Neural crest cell (in vitro differentiated cells): ENCODE data around the gene CCDC181. TPM values are rescaled to one million over a fixed set of nuclear protein-coding genes. Genes with fewer than 3 reads are reported as not detected.
A peak's percentile ranks its signal among the peaks of the same experiment; 100 is the strongest.

Experiments
- DNase-seq: peaks from one replicate; pipeline ENCODE4 v3.0.0; 2021; ENCODE audit warnings: low read depth, mixed read lengths, low spot score
- H3K27ac Mint-ChIP-seq: one replicate; pipeline ENCODE4 v1.8.0; 2021; ENCODE audit warnings: mild to moderate bottlenecking, mixed read lengths; ENCODE audit not compliant: unreplicated experiment
- H3K27me3 Mint-ChIP-seq: 2 replicates; pipeline ENCODE4 v1.8.0; 2021; ENCODE audit warnings: low read depth, mild to moderate bottlenecking, mixed read lengths
- H3K36me3 Mint-ChIP-seq: 2 replicates; pipeline ENCODE4 v1.8.0; 2021; ENCODE audit warnings: low read depth, mild to moderate bottlenecking, mixed read lengths
- H3K4me1 Mint-ChIP-seq: 2 replicates; pipeline ENCODE4 v1.8.0; 2021; ENCODE audit warnings: mixed read lengths
- H3K4me3 Mint-ChIP-seq: one replicate; pipeline ENCODE4 v1.8.0; 2021; ENCODE audit warnings: mild to moderate bottlenecking, mixed read lengths
- H3K9me3 Mint-ChIP-seq: 2 replicates; pipeline ENCODE4 v1.8.0; 2021; ENCODE audit warnings: mixed read lengths
- CTCF ChIP-seq: fragments of 200-600 bp; sonication (generic); conservative IDR thresholded peaks from 2 replicates; pipeline ENCODE4 v1.5.0; 2021; ENCODE audit warnings: antibody characterized with exemption, mild to moderate bottlenecking
- total RNA-seq: library from RNA; stranded (reverse); gene quantifications from 2 replicates; pipeline ENCODE4 v1.2.1, GENCODE V29; 2021

CCDC181 gene
- total RNA-seq, 1 donor from 2014 or later, result 7.5 TPM

GRCh38 chr1:169371404-169371803 is 55.9 kb downstream of the CCDC181 start:
- Mint-ChIP-seq H3K27ac (no peak overlapping the region), H3K4me1 (peaks cover 4% of the 10 kb centered on the region), H3K36me3 (peaks cover 3% of the 10 kb centered on the region), H3K9me3 (no peaks in the 10 kb centered on the region), H3K4me3 (no peak overlapping the region), H3K27me3 (no peaks in the 10 kb centered on the region)
- TF ChIP-seq CTCF, result no peak
- no peak for DNase-seq

DNA sequence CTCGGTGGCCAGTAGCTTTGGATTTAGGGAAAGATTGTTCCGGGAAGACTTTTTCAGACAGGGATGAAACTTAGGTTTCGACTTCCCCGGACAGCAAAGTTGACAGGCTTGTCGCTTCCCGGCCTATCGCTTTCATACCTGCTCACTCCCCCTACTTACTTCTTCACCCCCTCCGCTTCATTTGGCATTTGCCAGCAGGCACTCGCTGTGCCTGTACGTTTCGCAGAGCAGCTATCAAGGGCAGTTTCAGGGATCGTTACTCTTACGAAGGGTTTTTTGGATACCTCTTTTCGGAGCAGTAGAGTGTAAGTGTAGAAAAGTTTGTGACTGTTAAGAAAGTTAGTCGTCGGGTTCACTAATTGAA is 58.9 kb downstream of the CCDC181 start:
- H3K27me3 Mint-ChIP-seq, result no peaks in the 10 kb centered on the region
- no peak for TF ChIP-seq CTCF
- H3K4me1 Mint-ChIP-seq, result peaks cover 13% of the 10 kb centered on the region
- peaks cover 6% of the 10 kb centered on the region for H3K9me3 Mint-ChIP-seq
- peaks cover 12% of the 10 kb centered on the region for H3K36me3 Mint-ChIP-seq
- H3K4me3 Mint-ChIP-seq, result no peak overlapping the region
- H3K27ac Mint-ChIP-seq, result no peak overlapping the region
- peak; percentile 5 for DNase-seq

- no peak within 1 kb of the TSS for H3K27ac Mint-ChIP-seq
- TF ChIP-seq CTCF, result no peak
- peaks cover 13% of the 10 kb centered on the region for H3K4me1 Mint-ChIP-seq
- peaks cover 6% of the 10 kb centered on the region for H3K9me3 Mint-ChIP-seq
- no peaks in the 10 kb centered on the region for H3K27me3 Mint-ChIP-seq
- peak; percentile 93 for DNase-seq
- H3K4me3 Mint-ChIP-seq, result no peak within 1 kb of the TSS
- peaks cover 9% of the 10 kb centered on the region for H3K36me3 Mint-ChIP-seq
Observed at GRCh38 chr1:169367686-169368405, 59.4 kb downstream of the CCDC181 start, which contains the start of the genes BLZF1 and NME7. Gene BLZF1 (plus strand): TSS chr1:169368195. CDS start chr1:169369523, 1,328 bp downstream. Gene NME7 (minus strand): TSS chr1:169367797. CDS start chr1:169367710, 87 bp downstream.

GRCh38 chr1:169367096-169367685 is 60.1 kb downstream of the CCDC181 start:
- peaks cover 9% of the 10 kb centered on the region for H3K36me3 Mint-ChIP-seq
- H3K4me3 Mint-ChIP-seq, result no peak overlapping the region
- peaks cover 13% of the 10 kb centered on the region for H3K4me1 Mint-ChIP-seq
- DNase-seq, result no peak
- no peaks in the 10 kb centered on the region for H3K27me3 Mint-ChIP-seq
- H3K9me3 Mint-ChIP-seq, result peaks cover 6% of the 10 kb centered on the region
- no peak for TF ChIP-seq CTCF
- H3K27ac Mint-ChIP-seq, result no peak overlapping the region

GRCh38 chr1:169364948-169365347 is 62.3 kb downstream of the CCDC181 start:
- H3K4me3 Mint-ChIP-seq, result peak overlapping the region; percentile 82
- no peak for DNase-seq
- peaks cover 11% of the 10 kb centered on the region for H3K4me1 Mint-ChIP-seq
- no peak for TF ChIP-seq CTCF
- peaks cover 6% of the 10 kb centered on the region for H3K9me3 Mint-ChIP-seq
- no peaks in the 10 kb centered on the region for H3K27me3 Mint-ChIP-seq
- peaks cover 9% of the 10 kb centered on the region for H3K36me3 Mint-ChIP-seq
- no peak overlapping the region for H3K27ac Mint-ChIP-seq
